H1 (cell line): ENCODE data around the gene STKLD1. TPM values are rescaled to one million over a fixed set of nuclear protein-coding genes. Genes with fewer than 3 reads are reported as not detected.
"Not testable (repeated sequence)": the region's sequence is repeated elsewhere in the genome, so short reads cannot be mapped to it uniquely, and the experiment has no call there.

ENCODE experiments used
- CTCF ChIA-PET: fragments of 300-600 bp; sonication (Branson Sonifier 250); formaldehyde crosslinking; loops from one replicate; lab custom pipeline; 2021; ENCODE audit not compliant: partially characterized antibody; lab: Charles Lee
- POLR2A ChIA-PET: fragments of 300-600 bp; sonication (Branson Sonifier 250); formaldehyde crosslinking; loops from one replicate; lab custom pipeline; 2021; ENCODE audit warnings: inconsistent platforms; ENCODE audit not compliant: partially characterized antibody; lab: Charles Lee
- DNase-seq, 2 experiments: peaks; one replicate each; pipeline versions ENCODE4 v3.0.0 to v3.0.0-alpha.2; 2010 to 2022; ENCODE audit warnings: low spot score in 2 of 2, low read depth in 1 of 2, mixed read lengths in 1 of 2
- FAIRE-seq: peaks from 2 replicates; lab custom pipeline; 2011; peaks lifted over from hg19 to GRCh38; lab: Jason Lieb, UNC
- H2AFZ ChIP-seq: 2 replicates; pipeline ENCODE4 v1.8.1; 2012; ENCODE audit warnings: low read length, inconsistent platforms
- H2AK5ac ChIP-seq: 2 replicates; pipeline ENCODE4 v1.6.1; 2013; ENCODE audit warnings: low read depth, low read length
- H2BK120ac ChIP-seq: replicated peaks from 2 replicates; pipeline ENCODE3; 2013; ENCODE audit warnings: low read depth, low read length, inconsistent platforms
- H2BK12ac ChIP-seq: 2 replicates; pipeline ENCODE4 v1.6.1; 2013; ENCODE audit warnings: low read depth, low read length
- H2BK15ac ChIP-seq: 2 replicates; pipeline ENCODE4 v1.6.1; 2013; ENCODE audit warnings: low read length
- H2BK20ac ChIP-seq: 2 replicates; pipeline ENCODE4 v1.6.1; 2013; ENCODE audit warnings: low read length
- H2BK5ac ChIP-seq: 2 replicates; pipeline ENCODE4 v1.6.1; 2013; ENCODE audit warnings: low read depth, low read length
- H3K14ac ChIP-seq: 2 replicates; pipeline ENCODE4 v1.6.1; 2013; ENCODE audit warnings: inconsistent platforms; ENCODE audit not compliant: insufficient read length
- H3K18ac ChIP-seq: 2 replicates; pipeline ENCODE4 v1.6.1; 2013; ENCODE audit warnings: low read length; ENCODE audit errors: extremely low read depth
- H3K23ac ChIP-seq: 2 replicates; pipeline ENCODE4 v1.6.1; 2013; ENCODE audit warnings: inconsistent platforms; ENCODE audit not compliant: insufficient read length
- H3K23me2 ChIP-seq: 2 replicates; pipeline ENCODE4 v1.6.1; 2013; ENCODE audit warnings: low read depth, low read length
- H3K27ac ChIP-seq: 2 replicates; pipeline ENCODE4 v1.6.1; 2011; ENCODE audit warnings: low read depth, low read length, inconsistent platforms
- H3K27me3 ChIP-seq, 4 experiments: replicated peaks in 1 of 4; 1 replicate in 1 of 4; 2 replicates in 3 of 4; pipeline versions ENCODE4 v1.6.1 to v1.8.1; 2011 to 2013; ENCODE audit warnings: low read length in 3 of 4, mild to moderate bottlenecking in 3 of 4, inconsistent platforms in 2 of 4, mixed read lengths in 2 of 4, moderate library complexity in 1 of 4; ENCODE audit not compliant: control insufficient read depth in 3 of 4, insufficient read depth in 3 of 4; ENCODE audit errors: extremely low read depth in 1 of 4
- H3K36me3 ChIP-seq, 4 experiments: 2 replicates each; pipeline versions ENCODE4 v1.6.1 to v1.8.1; 2011 to 2013; ENCODE audit warnings: mild to moderate bottlenecking in 4 of 4, low read length in 3 of 4, moderate library complexity in 2 of 4, control low read depth in 1 of 4, inconsistent platforms in 1 of 4; ENCODE audit not compliant: insufficient read depth in 4 of 4, control insufficient read depth in 2 of 4
- H3K4ac ChIP-seq: replicated peaks from 2 replicates; pipeline ENCODE3; 2013; ENCODE audit warnings: low read length, low read depth, mixed read lengths, inconsistent platforms; ENCODE audit not compliant: insufficient read length
- H3K4me1 ChIP-seq, 4 experiments: replicated peaks in 1 of 4; 1 replicate in 1 of 4; 2 replicates in 3 of 4; pipeline versions ENCODE4 v1.6.1 to v1.8.1; 2011 to 2013; ENCODE audit warnings: low read length in 3 of 4, inconsistent platforms in 2 of 4, mixed read lengths in 1 of 4; ENCODE audit not compliant: insufficient read depth in 4 of 4, control insufficient read depth in 3 of 4
- H3K4me2 ChIP-seq, 2 experiments: 2 replicates each; pipeline versions ENCODE4 v1.6.1 to v1.8.1; 2011 to 2013; ENCODE audit warnings: low read depth in 2 of 2, low read length in 2 of 2, control low read depth in 1 of 2, inconsistent platforms in 1 of 2, mild to moderate bottlenecking in 1 of 2; ENCODE audit not compliant: insufficient read depth in 1 of 2
- H3K4me3 ChIP-seq, 4 experiments: fragments of 200-600, 300-600 bp in 1 of 4; sonication (generic), shearing (Covaris generic), sonication (Bioruptor Twin) in 1 of 4; 2 replicates each; pipeline versions ENCODE4 v1.5.1 to v1.8.1; 2011 to 2016; ENCODE audit warnings: low read length in 4 of 4, low read depth in 3 of 4, control low read depth in 2 of 4, inconsistent platforms in 2 of 4, mild to moderate bottlenecking in 2 of 4, mixed read lengths in 1 of 4, moderate library complexity in 1 of 4; ENCODE audit not compliant: insufficient read depth in 2 of 4; ENCODE audit errors: extremely low read depth in 1 of 4
- H3K56ac ChIP-seq: replicated peaks from 2 replicates; pipeline ENCODE3; 2013; ENCODE audit warnings: low read depth, mild to moderate bottlenecking, mixed read lengths, low read length, inconsistent platforms; ENCODE audit not compliant: insufficient read length
- H3K79me1 ChIP-seq: 2 replicates; pipeline ENCODE4 v1.6.1; 2013; ENCODE audit warnings: low read depth, low read length, control low read depth
- H3K79me2 ChIP-seq, 2 experiments: 2 replicates each; pipeline versions ENCODE4 v1.6.1 to v1.8.1; 2012 to 2013; ENCODE audit warnings: low read length in 2 of 2, mild to moderate bottlenecking in 2 of 2, inconsistent platforms in 1 of 2; ENCODE audit not compliant: insufficient read depth in 2 of 2, control insufficient read depth in 1 of 2
- H3K9ac ChIP-seq, 4 experiments: replicated peaks in 1 of 4; 1 replicate in 1 of 4; 2 replicates in 3 of 4; pipeline versions ENCODE4 v1.6.1 to v1.8.1; 2011 to 2013; ENCODE audit warnings: low read depth in 3 of 4, low read length in 3 of 4, control low read depth in 2 of 4, mild to moderate bottlenecking in 2 of 4, moderate library complexity in 2 of 4, inconsistent platforms in 1 of 4; ENCODE audit errors: extremely low read depth in 1 of 4
- H3K9me3 ChIP-seq, 2 experiments: 2 replicates each; pipeline versions ENCODE4 v1.6.1 to v1.8.1; 2012 to 2013; ENCODE audit warnings: mild to moderate bottlenecking in 2 of 2, moderate library complexity in 2 of 2, control low read depth in 1 of 2, inconsistent platforms in 1 of 2, low read depth in 1 of 2, low read length in 1 of 2, mixed read lengths in 1 of 2; ENCODE audit not compliant: insufficient read depth in 2 of 2
- H4K20me1 ChIP-seq, 2 experiments: replicated peaks in 1 of 2; 2 replicates each; pipeline versions ENCODE3 to v1.8.1; 2011 to 2013; ENCODE audit warnings: inconsistent platforms in 2 of 2, low read length in 2 of 2, mild to moderate bottlenecking in 1 of 2; ENCODE audit not compliant: insufficient read depth in 2 of 2, control insufficient read depth in 1 of 2
- H4K5ac ChIP-seq: 2 replicates; pipeline ENCODE4 v1.6.1; 2013; ENCODE audit warnings: low read length, low read depth, mixed read lengths, inconsistent platforms; ENCODE audit not compliant: insufficient read length
- H4K8ac ChIP-seq: 2 replicates; pipeline ENCODE4 v1.8.0; 2013; ENCODE audit warnings: mild to moderate bottlenecking, moderate library complexity, low read length, inconsistent platforms; ENCODE audit not compliant: insufficient read depth; ENCODE audit errors: extremely low read depth
- H4K91ac ChIP-seq: replicated peaks from 2 replicates; pipeline ENCODE3; 2013; ENCODE audit warnings: low read length, mixed read lengths, inconsistent platforms; ENCODE audit not compliant: insufficient read length
- CHD1 ChIP-seq: IDR thresholded peaks from 2 replicates; pipeline ENCODE4 v1.6.1; 2012; ENCODE audit warnings: low read depth, low read length, improper control_type of control experiment
- GABPA ChIP-seq: IDR thresholded peaks from 2 replicates; pipeline ENCODE4 v1.6.1; 2011; ENCODE audit warnings: mild to moderate bottlenecking, low read length, moderate library complexity, borderline replicate concordance; ENCODE audit not compliant: insufficient read depth
- WGBS, 2 experiments: shearing (Covaris generic) in 1 of 2; methylation state at CpG; one replicate each; pipeline versions ENCODE4 v1.1.6 to v1.1.7; 2013 to 2015; ENCODE audit warnings: low lambda C conversion rate in 2 of 2, mixed read lengths in 2 of 2, inconsistent platforms in 1 of 2, low coverage in 1 of 2, missing lambda C conversion rate in 1 of 2; ENCODE audit not compliant: insufficient replicate concordance in 2 of 2, insufficient coverage in 1 of 2, insufficient read length in 1 of 2; ENCODE audit errors: extremely low coverage in 1 of 2, missing lambda C conversion rate in 1 of 2; 5-methylcytosine and 5-hydroxymethylcytosine counted together
- polyA plus RNA-seq, 7 experiments: library from polyadenylated mRNA; depleted of rRNA in 3 of 7; stranded (reverse) in 5 of 7; unstranded in 2 of 7; fragments of >200 nt in 5 of 7; fragments of 200-250 nt in 2 of 7; gene quantifications; 1 replicate in 5 of 7; 2 replicates in 1 of 7; 4 replicates in 1 of 7; pipeline versions ENCODE4 v1.2.1 to v1.2.3, GENCODE V29; 2011 to 2013; ENCODE audit warnings: missing spikeins in 2 of 7, mixed read lengths in 2 of 7
- total RNA-seq: library from RNA; stranded (reverse); fragmentation: NEBNext Ultra II Directional; extraction: Animal tissue kit (Norgen Biotek cat#: 25700); gene quantifications from 2 replicates; pipeline ENCODE4 v1.2.1, GENCODE V29; 2021
- TF ChIP-seq, protein P1 (sequence below), 3 experiments: IDR thresholded peaks; 1 replicate in 2 of 3; 2 replicates in 1 of 3; pipeline versions ENCODE4 v1.5.1 to v1.6.1; 2011; ENCODE audit warnings: low read length in 3 of 3, mild to moderate bottlenecking in 3 of 3, inconsistent platforms in 2 of 3, low read depth in 1 of 3, moderate library complexity in 1 of 3; ENCODE audit not compliant: insufficient read depth in 1 of 3; ENCODE audit errors: control extremely low read depth in 1 of 3

Gene STKLD1
- total and polyA plus RNA-seq, 2 of the 8 experiments (the other 6 are each of a cell fraction or from before 2014, with no cell fraction given), result 0.26 TPM; not detected in 1

DNA sequence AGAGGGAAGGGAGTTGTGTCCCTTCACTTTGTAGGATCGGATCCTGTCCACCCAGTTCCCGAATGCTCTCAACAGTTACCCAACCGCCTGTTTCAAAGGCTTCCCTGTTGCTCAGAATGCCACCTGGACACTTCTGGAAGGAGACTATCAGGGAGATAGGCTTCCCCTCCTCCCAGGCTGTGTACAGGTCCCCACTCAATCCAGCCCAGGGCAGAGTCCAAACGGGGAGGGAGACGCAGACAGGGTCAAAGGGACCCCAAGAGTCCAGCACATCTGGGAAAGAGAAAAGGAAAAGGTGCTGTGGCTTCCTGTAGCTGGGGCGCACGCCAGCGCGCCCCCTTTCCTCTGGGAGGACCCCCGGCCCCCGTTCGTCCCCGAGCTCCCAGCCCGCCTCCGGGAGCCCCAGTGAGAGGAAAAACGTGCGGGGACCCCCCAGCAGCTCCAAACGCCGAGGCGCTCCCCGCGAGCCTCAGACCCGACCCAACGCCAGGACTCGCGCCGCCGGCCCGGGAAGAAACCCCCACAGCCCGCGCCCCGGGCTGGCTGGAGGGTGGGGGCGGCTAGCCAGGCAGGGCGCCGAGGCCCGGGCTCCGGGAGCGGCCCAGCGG lies 946 bp upstream of the STKLD1 start (continued):
- TF ChIP-seq GABPA, result no peak
- TF ChIP-seq, protein P1, sequence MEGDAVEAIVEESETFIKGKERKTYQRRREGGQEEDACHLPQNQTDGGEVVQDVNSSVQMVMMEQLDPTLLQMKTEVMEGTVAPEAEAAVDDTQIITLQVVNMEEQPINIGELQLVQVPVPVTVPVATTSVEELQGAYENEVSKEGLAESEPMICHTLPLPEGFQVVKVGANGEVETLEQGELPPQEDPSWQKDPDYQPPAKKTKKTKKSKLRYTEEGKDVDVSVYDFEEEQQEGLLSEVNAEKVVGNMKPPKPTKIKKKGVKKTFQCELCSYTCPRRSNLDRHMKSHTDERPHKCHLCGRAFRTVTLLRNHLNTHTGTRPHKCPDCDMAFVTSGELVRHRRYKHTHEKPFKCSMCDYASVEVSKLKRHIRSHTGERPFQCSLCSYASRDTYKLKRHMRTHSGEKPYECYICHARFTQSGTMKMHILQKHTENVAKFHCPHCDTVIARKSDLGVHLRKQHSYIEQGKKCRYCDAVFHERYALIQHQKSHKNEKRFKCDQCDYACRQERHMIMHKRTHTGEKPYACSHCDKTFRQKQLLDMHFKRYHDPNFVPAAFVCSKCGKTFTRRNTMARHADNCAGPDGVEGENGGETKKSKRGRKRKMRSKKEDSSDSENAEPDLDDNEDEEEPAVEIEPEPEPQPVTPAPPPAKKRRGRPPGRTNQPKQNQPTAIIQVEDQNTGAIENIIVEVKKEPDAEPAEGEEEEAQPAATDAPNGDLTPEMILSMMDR (IDR thresholded peaks at IDR 0.05; ENCODE audit: control extremely low read depth in 1 of 3, insufficient read depth in 1 of 3, low read depth in 1 of 3, low read length in 3 of 3), result peak in 2 of 3 experiments; percentile 20 to 33; a peak in 1 of 4 replicates
- no peak for TF ChIP-seq CHD1

DNA sequence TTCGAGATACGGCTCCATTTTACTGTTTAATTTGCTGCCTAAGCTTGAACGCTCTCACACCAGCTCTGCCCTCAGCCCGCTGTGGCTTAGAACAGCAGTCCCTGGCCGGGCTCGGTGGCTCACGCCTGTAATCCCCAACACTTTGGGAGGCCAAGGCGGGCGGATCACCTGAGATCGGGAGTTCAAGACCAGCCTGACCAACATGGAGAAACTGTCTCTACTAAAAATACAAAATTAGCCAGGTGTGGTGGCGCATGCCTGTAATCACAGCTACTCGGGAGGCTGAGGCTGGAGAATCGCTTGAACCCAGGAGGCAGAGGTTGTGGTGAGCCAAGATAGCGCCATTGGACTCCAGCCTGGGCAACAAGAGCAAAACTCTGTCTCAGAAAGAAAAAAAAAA lies 1.1 kb downstream of the STKLD1 start:
- not testable (repeated sequence) for H2BK15ac ChIP-seq, H2BK5ac ChIP-seq, H3K23ac ChIP-seq, H3K27ac ChIP-seq, H2AFZ ChIP-seq, H2BK12ac ChIP-seq, H3K4me2 ChIP-seq, H3K4me3 ChIP-seq, H2BK120ac ChIP-seq, DNase-seq, FAIRE-seq, H3K36me3 ChIP-seq, H4K8ac ChIP-seq, H3K23me2 ChIP-seq, H3K56ac ChIP-seq, H3K4me1 ChIP-seq, H4K91ac ChIP-seq, H3K14ac ChIP-seq, H3K79me1 ChIP-seq, H3K4ac ChIP-seq, H3K9ac ChIP-seq, H4K5ac ChIP-seq, H2BK20ac ChIP-seq, H3K9me3 ChIP-seq, H2AK5ac ChIP-seq, H3K18ac ChIP-seq
- ChIA-PET CTCF (interaction anchor here (0.7 to 5.4 kb wide), 8 partner anchors 13 to 163 kb away, joined by 3 to 33 read pairs (median 5); no protein-coding TSS in a partner anchor), POLR2A (interaction anchor here (0.8 to 19.9 kb wide), 7 partner anchors 11 to 82 kb away, joined by 3 to 461 read pairs (median 6); partner anchors contain the start of genes CACFD1, MED22, REXO4 and RPL7A)
- peaks cover 0 to 11% (median 6%) of the 10 kb centered on the region in 4 experiments; a peak in 5 of 7 replicates for H3K27me3 ChIP-seq
- peaks cover 11 to 31% of the 10 kb centered on the region in 2 experiments for H3K79me2 ChIP-seq
- WGBS, 2 experiments, result 90% methylated on average over 14 of the region's 14 CpGs; no CpG with 5 or more reads in 1 of the 2 experiments
- H4K20me1 ChIP-seq, result peaks cover 7 to 14% of the 10 kb centered on the region in 2 experiments
